ENCODE results near the gene RNF5.

DNA sequence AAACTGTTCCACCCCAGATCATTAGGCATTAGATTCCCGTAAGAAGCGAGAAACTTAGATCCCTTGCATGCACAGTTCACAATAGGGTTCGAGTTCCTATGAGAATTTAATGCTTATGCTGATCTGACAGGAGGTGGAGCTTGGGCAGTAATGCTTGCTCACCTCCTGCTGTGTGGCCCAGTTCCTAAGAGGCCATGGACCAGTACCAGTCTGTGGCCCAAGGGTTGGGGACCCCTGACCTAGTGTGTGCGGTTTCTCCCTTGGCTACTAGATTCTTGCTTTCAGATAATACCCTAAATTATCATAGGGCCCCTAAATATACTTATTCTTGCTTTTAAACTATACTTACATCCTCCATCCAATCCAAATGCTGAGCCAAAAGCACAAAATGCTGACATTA lies 16.2 kb downstream of the RNF5 start:
- TF ChIP-seq, protein P1, sequence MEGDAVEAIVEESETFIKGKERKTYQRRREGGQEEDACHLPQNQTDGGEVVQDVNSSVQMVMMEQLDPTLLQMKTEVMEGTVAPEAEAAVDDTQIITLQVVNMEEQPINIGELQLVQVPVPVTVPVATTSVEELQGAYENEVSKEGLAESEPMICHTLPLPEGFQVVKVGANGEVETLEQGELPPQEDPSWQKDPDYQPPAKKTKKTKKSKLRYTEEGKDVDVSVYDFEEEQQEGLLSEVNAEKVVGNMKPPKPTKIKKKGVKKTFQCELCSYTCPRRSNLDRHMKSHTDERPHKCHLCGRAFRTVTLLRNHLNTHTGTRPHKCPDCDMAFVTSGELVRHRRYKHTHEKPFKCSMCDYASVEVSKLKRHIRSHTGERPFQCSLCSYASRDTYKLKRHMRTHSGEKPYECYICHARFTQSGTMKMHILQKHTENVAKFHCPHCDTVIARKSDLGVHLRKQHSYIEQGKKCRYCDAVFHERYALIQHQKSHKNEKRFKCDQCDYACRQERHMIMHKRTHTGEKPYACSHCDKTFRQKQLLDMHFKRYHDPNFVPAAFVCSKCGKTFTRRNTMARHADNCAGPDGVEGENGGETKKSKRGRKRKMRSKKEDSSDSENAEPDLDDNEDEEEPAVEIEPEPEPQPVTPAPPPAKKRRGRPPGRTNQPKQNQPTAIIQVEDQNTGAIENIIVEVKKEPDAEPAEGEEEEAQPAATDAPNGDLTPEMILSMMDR (IDR thresholded peaks at IDR 0.05; ENCODE audit: low read length): no peak
- TF ChIP-seq EZH2 (IDR thresholded peaks at IDR 0.05; ENCODE audit: borderline replicate concordance, low read length): no peak
